WTC11 (cell line): Measurements from ENCODE around the gene NPAS2.

Experiments
- CREM ChIP-seq: sonication (generic); formaldehyde crosslinking; IDR thresholded peaks from 2 replicates; pipeline ENCODE4 v1.8.1; 2022; ENCODE audit warnings: mild to moderate bottlenecking, missing genetic modification reagents, moderate library complexity
- NFYB ChIP-seq: sonication (generic); formaldehyde crosslinking; conservative IDR thresholded peaks from 2 replicates; pipeline ENCODE4 v1.8.0; 2022; ENCODE audit warnings: low read depth, missing genetic modification reagents
- NR1H2 ChIP-seq: sonication (generic); formaldehyde crosslinking; IDR thresholded peaks from 2 replicates; pipeline ENCODE4 v1.9.0; 2021; ENCODE audit warnings: mild to moderate bottlenecking, moderate library complexity, missing genetic modification reagents
- NR3C1 ChIP-seq: sonication (generic); formaldehyde crosslinking; conservative IDR thresholded peaks from 2 replicates; pipeline ENCODE4 v1.8.1; 2023; ENCODE audit warnings: low read depth, mild to moderate bottlenecking, missing genetic modification reagents
- RORB ChIP-seq: fragments of 250-450 bp; sonication (Bioruptor Pico); IDR thresholded peaks from 2 replicates; pipeline ENCODE4 v1.9.0; 2021; ENCODE audit warnings: mild to moderate bottlenecking
- TF ChIP-seq, protein P1 (sequence below): fragments of 200-600 bp; IDR thresholded peaks from 2 replicates; pipeline ENCODE4 v1.8.0; 2022; ENCODE audit warnings: antibody characterized with exemption
- TF ChIP-seq, protein P2 (sequence below): sonication (generic); formaldehyde crosslinking; IDR thresholded peaks from 2 replicates; pipeline ENCODE4 v1.8.0; 2022; ENCODE audit warnings: mild to moderate bottlenecking, missing genetic modification reagents

DNA sequence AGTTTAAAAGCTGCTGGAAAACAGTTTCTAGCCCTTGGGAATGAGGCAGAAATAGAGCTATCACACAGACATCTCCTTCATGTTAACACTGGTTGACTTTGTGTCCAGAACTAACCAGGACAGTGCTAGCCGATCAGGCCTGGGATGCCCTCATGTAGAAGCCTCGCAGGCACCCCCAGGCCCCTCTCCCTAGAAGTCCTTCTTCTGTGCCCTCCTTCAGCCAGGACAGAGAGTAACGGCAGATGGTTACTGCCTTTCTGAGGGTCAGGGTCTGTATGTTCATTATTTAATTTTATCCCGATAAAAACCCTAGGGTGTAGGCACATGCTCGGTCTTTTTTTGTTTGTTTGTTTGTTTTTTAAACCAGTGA is 171.4 kb downstream of the NPAS2 start:
- TF ChIP-seq NFYB (no peak), NR1H2 (CRISPR knock-in tag) (no peak), RORB (CRISPR knock-in tag) (no peak), NR3C1 (CRISPR knock-in tag) (no peak), CREM (CRISPR knock-in tag) (no peak)
- TF ChIP-seq, protein P1, sequence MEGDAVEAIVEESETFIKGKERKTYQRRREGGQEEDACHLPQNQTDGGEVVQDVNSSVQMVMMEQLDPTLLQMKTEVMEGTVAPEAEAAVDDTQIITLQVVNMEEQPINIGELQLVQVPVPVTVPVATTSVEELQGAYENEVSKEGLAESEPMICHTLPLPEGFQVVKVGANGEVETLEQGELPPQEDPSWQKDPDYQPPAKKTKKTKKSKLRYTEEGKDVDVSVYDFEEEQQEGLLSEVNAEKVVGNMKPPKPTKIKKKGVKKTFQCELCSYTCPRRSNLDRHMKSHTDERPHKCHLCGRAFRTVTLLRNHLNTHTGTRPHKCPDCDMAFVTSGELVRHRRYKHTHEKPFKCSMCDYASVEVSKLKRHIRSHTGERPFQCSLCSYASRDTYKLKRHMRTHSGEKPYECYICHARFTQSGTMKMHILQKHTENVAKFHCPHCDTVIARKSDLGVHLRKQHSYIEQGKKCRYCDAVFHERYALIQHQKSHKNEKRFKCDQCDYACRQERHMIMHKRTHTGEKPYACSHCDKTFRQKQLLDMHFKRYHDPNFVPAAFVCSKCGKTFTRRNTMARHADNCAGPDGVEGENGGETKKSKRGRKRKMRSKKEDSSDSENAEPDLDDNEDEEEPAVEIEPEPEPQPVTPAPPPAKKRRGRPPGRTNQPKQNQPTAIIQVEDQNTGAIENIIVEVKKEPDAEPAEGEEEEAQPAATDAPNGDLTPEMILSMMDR: no peak
- TF ChIP-seq, protein P2, sequence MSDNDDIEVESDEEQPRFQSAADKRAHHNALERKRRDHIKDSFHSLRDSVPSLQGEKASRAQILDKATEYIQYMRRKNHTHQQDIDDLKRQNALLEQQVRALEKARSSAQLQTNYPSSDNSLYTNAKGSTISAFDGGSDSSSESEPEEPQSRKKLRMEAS (CRISPR knock-in tag): no peak
